ENCODE results near the gene PECR. TPM values are rescaled to one million over a fixed set of nuclear protein-coding genes. Genes with fewer than 3 reads are reported as not detected.

PECR gene
- total RNA-seq = 14.0 and 17.8 TPM in 2 replicates

GRCh38 chr2:216081487-216082116 is at the start of gene PECR, which contains the start of gene TMEM169:
Gene PECR, minus strand, starts transcription at chr2:216081809. Its CDS starts 68 bp downstream, at chr2:216081741.
Gene TMEM169, plus strand, starts transcription at chr2:216081919. Its CDS starts 14,045 bp downstream, at chr2:216095964.

DNA sequence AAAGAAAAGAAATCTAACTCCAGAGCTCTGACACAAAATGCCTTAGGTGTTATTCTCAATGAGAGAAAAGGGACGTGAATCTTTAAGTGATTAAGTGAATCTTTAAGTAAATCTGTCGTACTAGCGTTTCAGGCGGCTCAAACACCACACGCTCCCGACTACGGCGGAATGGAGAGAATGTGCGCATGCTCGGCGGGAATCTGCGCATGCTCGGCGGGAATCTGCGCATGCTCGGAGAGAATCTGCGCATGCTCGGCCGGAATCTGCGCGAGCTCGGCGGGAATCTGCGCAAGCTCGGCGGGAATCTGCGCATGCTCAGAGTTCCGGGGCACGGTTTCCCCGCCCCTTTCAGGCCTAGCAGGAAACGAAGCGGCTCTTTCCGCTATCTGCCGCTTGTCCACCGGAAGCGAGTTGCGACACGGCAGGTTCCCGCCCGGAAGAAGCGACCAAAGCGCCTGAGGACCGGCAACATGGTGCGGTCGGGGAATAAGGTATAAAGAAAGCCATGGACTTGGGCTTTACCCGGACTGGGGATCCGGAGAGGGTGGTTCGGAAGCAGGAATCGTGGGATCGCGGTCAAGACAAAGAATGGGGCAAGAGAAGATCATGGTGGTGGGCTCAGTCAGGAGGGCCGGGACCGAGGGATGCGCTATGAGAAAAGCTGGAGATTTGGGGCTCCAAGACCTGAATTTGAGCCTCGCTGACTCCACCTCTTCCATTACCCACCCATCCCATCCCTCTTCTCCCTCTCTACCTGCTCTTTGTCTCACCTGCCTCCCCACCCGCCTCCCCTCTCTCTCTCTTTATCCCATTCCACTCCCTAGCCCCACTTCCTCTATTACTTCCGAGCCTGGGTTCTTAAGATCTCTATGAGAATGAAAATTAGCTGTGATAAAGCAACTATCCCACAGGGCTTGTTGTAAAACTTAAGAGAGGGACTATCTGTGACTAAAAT is 27.6 kb upstream of the PECR start, which contains the start of gene XRCC5:
XRCC5 (plus strand) TSS at position 382 of the 955 bp plus-strand sequence; CDS start at position 471, 89 bp downstream.

GRCh38 chr2:216013080-216013909 is 68.3 kb downstream of the PECR start, which contains the start of gene MREG:
Gene MREG, minus strand, starts transcription at chr2:216013551. Its CDS starts 224 bp downstream, at chr2:216013327.

Other genes with a start within 250 kb of the PECR start
- gene MREG, start 68.3 kb downstream of the PECR start, total RNA-seq = 2.8 and 4.4 TPM in 2 replicates
- 0.26 and 0.83 TPM in 2 replicates for gene TMEM169, start 110 bp upstream of the PECR start, total RNA-seq
- gene XRCC5, start 27.5 kb upstream of the PECR start, total RNA-seq = 180 TPM in 2 replicates